SIG-M5 treated with dmso at 0.1 percent for 504 hours (cell line): ENCODE measurements around the gene COL6A1.

Experiments
- DNase-seq: peaks from one replicate; lab custom pipeline; 2025; ENCODE audit not compliant: unreplicated experiment; lab: John Stamatoyannopoulos, UW

Gene COL6A1

DNA sequence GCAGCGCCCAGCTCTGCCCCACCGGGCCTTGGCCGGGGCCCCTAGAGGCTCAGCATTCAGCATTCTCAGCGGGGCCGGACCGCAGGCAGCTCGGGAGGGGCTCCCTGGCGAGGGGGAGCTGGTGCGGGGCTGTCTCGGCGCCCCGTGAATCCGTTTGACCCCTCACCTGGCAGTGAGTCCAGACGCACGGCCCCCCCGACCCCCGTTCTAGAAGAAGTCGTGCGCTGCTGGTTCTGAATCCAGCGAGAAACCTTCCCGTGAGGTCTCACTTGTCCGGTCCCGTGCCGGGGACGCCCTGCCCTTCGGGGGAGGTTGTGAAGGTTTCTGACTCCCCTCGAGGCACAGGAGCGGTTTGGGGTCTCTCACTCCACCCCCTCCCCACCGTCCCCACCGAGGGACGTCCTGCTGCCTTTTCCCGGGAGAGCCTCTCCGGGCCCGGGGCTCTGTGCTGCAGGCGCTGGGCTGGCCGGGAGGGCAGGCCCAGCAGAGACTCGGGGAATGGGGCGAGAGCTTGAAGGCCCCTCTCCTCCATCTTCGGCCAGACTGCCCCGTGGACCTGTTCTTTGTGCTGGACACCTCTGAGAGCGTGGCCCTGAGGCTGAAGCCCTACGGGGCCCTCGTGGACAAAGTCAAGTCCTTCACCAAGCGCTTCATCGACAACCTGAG, 655 bp downstream of the COL6A1 start:
- no peak for DNase-seq

DNA sequence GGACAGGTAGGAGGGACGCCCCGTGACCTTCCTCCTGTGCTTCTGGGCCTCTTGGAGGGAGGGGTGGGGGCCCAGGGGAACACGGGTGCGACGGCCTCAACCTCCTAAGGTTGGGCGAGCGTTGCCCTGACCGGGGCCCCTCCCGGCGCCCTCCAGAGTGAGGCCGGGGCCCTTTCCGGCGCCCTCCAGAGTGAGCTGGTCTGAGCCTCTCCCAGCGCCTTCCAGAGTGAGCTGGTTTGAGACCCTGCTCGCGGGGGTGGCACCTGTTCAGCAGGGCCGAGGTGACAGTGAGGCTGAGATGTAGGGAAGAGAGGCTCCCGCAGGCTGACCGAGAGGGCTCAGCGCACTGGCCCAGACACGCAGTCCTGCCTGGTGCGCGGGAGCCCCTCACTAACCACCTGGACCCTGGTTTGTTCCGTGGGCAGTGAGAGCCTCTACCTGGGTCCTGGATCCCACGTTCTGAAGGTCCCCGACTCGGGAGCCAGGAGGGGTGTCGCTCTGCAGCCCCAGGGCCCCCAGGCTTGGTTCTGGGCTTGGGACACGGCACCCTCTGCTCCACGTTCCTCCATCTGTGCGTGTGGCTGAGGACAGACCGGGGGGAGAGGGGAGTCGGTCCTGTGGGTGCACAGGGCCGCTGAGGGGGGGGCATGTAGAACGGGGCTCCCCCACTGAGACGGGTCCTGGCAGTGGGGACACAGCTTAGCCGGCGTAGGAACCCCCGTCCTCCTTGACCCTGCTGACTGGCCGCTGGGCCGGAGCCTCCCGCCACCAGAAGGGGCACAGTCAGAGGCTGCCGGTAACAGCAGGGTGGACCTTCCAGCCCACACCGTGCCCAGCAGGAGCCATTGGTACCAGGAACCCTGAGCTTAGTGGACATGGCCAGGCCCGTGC, 1.4 kb downstream of the COL6A1 start:
- DNase-seq, result no peak

- no peak for DNase-seq
Measured at GRCh38 chr21:45983649-45983965, 2.0 kb downstream of the COL6A1 start.

GRCh38 chr21:45983981-45984551, 2.5 kb downstream of the COL6A1 start:
- no peak for DNase-seq

- DNase-seq, result no peak
Measured at GRCh38 chr21:45984584-45985095, 3.1 kb downstream of the COL6A1 start.

- DNase-seq, result no peak
Measured at GRCh38 chr21:45985471-45986315, 4.1 kb downstream of the COL6A1 start.

GRCh38 chr21:45986316-45987051, 4.9 kb downstream of the COL6A1 start:
- DNase-seq, result no peak

DNA sequence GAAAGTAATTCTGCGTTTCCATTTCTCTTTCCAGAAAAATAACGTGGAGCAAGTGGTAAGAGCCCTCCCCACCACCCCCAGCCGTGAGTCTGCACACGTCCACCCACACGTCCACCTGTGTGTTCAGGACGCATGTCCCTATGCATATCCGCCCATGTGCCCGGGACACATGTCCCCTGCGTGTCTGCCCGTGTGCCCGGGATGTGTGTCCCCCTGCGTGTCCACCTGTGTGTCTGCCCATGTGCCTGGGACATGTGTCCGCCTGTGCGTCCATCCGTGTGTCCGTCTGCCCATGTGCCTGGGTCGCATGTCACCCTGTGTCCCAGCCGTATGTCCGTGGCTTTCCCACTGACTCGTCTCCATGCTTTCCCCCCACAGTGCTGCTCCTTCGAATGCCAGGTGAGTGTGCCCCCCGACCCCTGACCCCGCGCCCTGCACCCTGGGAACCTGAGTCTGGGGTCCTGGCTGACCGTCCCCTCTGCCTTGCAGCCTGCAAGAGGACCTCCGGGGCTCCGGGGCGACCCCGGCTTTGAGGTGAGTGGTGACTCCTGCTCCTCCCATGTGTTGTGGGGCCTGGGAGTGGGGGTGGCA, 5.6 kb downstream of the COL6A1 start:
- DNase-seq, result no peak

GRCh38 chr21:45988366-45989347, 7.1 kb downstream of the COL6A1 start:
- DNase-seq, result no peak

DNA sequence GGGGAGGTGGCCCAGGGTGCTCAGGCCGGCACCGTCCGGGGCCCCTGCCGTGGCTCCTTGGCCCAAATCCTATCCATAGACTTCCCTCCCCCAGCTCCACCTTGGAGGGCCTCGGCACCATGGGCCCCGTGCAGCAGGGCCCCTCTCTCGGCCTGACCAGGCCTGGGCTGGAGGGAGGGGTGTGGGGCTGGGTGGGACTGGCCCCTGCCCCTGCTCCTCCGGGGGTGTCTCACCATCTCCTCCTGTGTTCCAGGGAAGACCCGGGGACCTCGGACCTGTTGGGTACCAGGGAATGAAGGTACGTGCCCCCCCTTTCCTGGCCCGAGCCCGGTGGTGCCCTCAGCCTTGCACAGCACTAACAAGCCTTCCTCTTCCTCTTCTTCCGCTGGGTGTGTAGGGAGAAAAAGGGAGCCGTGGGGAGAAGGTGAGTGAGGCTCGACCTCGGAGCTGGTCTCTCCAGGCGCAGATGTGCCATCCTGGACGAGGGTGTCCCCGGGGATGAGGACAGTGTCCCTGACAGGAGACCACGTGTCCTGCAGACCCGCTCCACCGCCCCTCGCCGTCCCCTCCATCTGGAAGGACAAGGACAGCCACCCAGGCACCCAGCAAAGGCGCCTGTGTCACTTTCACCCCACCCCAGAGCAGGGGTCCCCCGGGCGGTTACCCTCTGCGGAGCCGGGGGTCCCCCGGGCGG, 7.9 kb downstream of the COL6A1 start:
- DNase-seq, result no peak

DNA sequence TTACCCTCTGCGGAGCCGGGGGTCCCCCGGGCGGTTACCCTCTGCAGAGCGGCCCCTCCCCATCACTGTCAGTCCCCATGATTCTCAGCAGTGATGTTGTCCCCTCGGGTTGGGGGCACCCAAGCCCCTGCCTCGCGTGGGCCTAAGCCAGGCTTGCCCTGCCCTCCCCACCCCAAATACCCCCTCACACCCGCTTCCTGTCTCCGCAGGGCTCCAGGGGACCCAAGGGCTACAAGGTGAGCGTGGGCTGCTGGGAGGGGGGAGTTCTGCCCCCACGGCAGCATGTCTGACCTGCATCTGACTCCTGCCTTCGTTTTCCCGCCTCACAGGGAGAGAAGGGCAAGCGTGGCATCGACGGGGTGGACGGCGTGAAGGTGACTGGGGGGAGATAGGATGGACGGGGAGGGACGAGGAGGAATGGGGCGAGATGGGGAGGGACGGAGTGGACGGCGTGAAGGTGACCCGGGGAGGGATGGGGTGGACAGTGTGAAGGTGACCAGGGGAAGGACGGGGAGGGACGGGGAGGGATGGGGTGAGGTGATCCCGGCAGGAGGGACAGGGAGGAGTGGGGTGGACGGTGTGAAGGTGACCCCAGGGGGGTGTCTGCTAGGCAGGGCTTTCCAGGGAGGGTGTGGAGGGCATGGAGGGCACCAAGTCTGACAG, 8.6 kb downstream of the COL6A1 start:
- no peak for DNase-seq

- DNase-seq, result no peak
Measured at GRCh38 chr21:45990741-45991605, 9.4 kb downstream of the COL6A1 start.

- DNase-seq, result no peak
Measured at GRCh38 chr21:45991606-45992300, 10.2 kb downstream of the COL6A1 start.

- no peak for DNase-seq
Measured at GRCh38 chr21:45992301-45993209, 11.0 kb downstream of the COL6A1 start.
